HCT116 (cell line): Measurements from ENCODE around the gene FCHSD2. TPM values are rescaled to one million over a fixed set of nuclear protein-coding genes. Genes with fewer than 3 reads are reported as not detected.

ENCODE experiments used
- ATAC-seq: fragments of 200-7000 bp; cut with Tn5 transposase; 2 replicates; pipeline ENCODE4 v1.9.1; 2020; ENCODE audit warnings: mild to moderate bottlenecking, moderate library complexity
- BruUV-seq: library from RNA; stranded (reverse); fragments of 400-500 nt; replicated peaks from 2 replicates; lab custom pipeline; 2021; lab: Mats Ljungman, UMichigan
- CTCF ChIA-PET: fragments of 300-600 bp; sonication (Branson Sonifier 250); formaldehyde crosslinking; loops from one replicate; lab custom pipeline; 2021; ENCODE audit warnings: antibody characterized with exemption; lab: Charles Lee
- POLR2A ChIA-PET: fragments of 300-600, 350-600 bp; sonication (Branson Sonifier 250); formaldehyde crosslinking; loops from one replicate; lab custom pipeline; 2021; ENCODE audit warnings: antibody characterized with exemption; lab: Charles Lee
- RAD21 ChIA-PET, 2 experiments: fragments of 300-600 bp; sonication (Branson Sonifier 250); formaldehyde crosslinking; loops; one replicate each; lab custom pipeline; 2023; ENCODE audit warnings: low total read pairs in 2 of 2; ENCODE audit not compliant: uncharacterized antibody in 2 of 2, unreplicated experiment in 2 of 2, low non-redundant PET in 1 of 2; lab: Charles Lee
- DNase-seq: peaks from one replicate; pipeline ENCODE4 v3.0.0-alpha.2; 2010; ENCODE audit warnings: low read depth, low spot score
- H2AFZ ChIP-seq: fragments of 200-600 bp; shearing (Covaris generic), sonication (generic); 2 replicates; pipeline ENCODE4 v1.6.1; 2017; ENCODE audit warnings: low read depth, mixed run types, mixed read lengths, antibody characterized with exemption, low read length; ENCODE audit not compliant: poor library complexity, severe bottlenecking
- H3K27ac ChIP-seq: 2 replicates; pipeline ENCODE4 v1.5.1; 2012; ENCODE audit warnings: low read depth, low read length
- H3K27me3 ChIP-seq: fragments of 200-600 bp; sonication (generic); 2 replicates; pipeline ENCODE4 v1.6.1; 2016; ENCODE audit warnings: mixed run types, low read length, mixed read lengths; ENCODE audit not compliant: insufficient read depth
- H3K36me3 ChIP-seq, 2 experiments: fragments of 200-500 bp in 1 of 2; fragments of 200-600 bp in 1 of 2; sonication (Bioruptor generic) in 1 of 2; sonication (generic) in 1 of 2; 2 replicates each; pipeline versions ENCODE4 v1.5.1 to v1.6.1; 2014 to 2016; ENCODE audit warnings: low read length in 2 of 2, inconsistent platforms in 1 of 2, mixed read lengths in 1 of 2, mixed run types in 1 of 2; ENCODE audit not compliant: insufficient read depth in 2 of 2, control insufficient read depth in 1 of 2
- H3K4me1 ChIP-seq, 2 experiments: fragments of 200-600 bp in 1 of 2; sonication (generic) in 1 of 2; 2 replicates each; pipeline versions ENCODE4 v1.5.1 to v1.6.1; 2012 to 2017; ENCODE audit warnings: low read length in 2 of 2, inconsistent platforms in 1 of 2, mild to moderate bottlenecking in 1 of 2, mixed read lengths in 1 of 2, mixed run types in 1 of 2, moderate library complexity in 1 of 2; ENCODE audit not compliant: insufficient read depth in 2 of 2, control insufficient read depth in 1 of 2
- H3K4me2 ChIP-seq: fragments of 200-600 bp; sonication (generic); 2 replicates; pipeline ENCODE4 v1.6.1; 2017; ENCODE audit warnings: mixed run types, low read length, mixed read lengths
- H3K4me3 ChIP-seq, 2 experiments: fragments of 200-600 bp in 1 of 2; sonication (generic) in 1 of 2; replicated peaks in 1 of 2; 2 replicates each; pipeline ENCODE4 v1.5.1; 2011 to 2016; ENCODE audit warnings: low read length in 2 of 2, control low read depth in 1 of 2, low read depth in 1 of 2, mild to moderate bottlenecking in 1 of 2, mixed read lengths in 1 of 2, mixed run types in 1 of 2
- H3K79me2 ChIP-seq: fragments of 200-600 bp; sonication (generic); 2 replicates; pipeline ENCODE4 v1.6.1; 2017; ENCODE audit warnings: mild to moderate bottlenecking, mixed run types, low read length, moderate library complexity, mixed read lengths; ENCODE audit not compliant: insufficient read depth
- H3K9ac ChIP-seq: fragments of 200-600 bp; sonication (generic); 2 replicates; pipeline ENCODE4 v1.6.1; 2016; ENCODE audit warnings: low read length, mixed read lengths
- H3K9me2 ChIP-seq: fragments of 200-600 bp; sonication (generic), shearing (Covaris generic); 2 replicates; pipeline ENCODE4 v1.6.1; 2017; ENCODE audit warnings: mixed run types, mild to moderate bottlenecking, moderate library complexity; ENCODE audit not compliant: insufficient read depth
- H3K9me3 ChIP-seq, 2 experiments: fragments of 200-500 bp in 1 of 2; fragments of 200-600 bp in 1 of 2; sonication (Bioruptor generic) in 1 of 2; sonication (generic) in 1 of 2; 2 replicates each; pipeline ENCODE4 v1.6.1; 2014 to 2017; ENCODE audit warnings: low read length in 2 of 2, mixed read lengths in 2 of 2, inconsistent platforms in 1 of 2, low read depth in 1 of 2, mild to moderate bottlenecking in 1 of 2, mixed run types in 1 of 2, moderate library complexity in 1 of 2; ENCODE audit not compliant: control insufficient read depth in 1 of 2, insufficient read depth in 1 of 2
- H4K20me1 ChIP-seq: fragments of 200-600 bp; sonication (generic), shearing (Covaris generic); 2 replicates; pipeline ENCODE4 v1.6.1; 2017; ENCODE audit warnings: mixed run types, mild to moderate bottlenecking, moderate library complexity; ENCODE audit not compliant: insufficient read depth
- EGR1 ChIP-seq: IDR thresholded peaks from 2 replicates; pipeline ENCODE4 v1.6.1; 2012; ENCODE audit warnings: low read depth
- ELF1 ChIP-seq: IDR thresholded peaks from 2 replicates; pipeline ENCODE4 v1.6.1; 2012; ENCODE audit warnings: low read depth, borderline replicate concordance
- EZH2 ChIP-seq: fragments of 200-600 bp; sonication (generic); IDR thresholded peaks from 2 replicates; pipeline ENCODE4 v1.6.1; 2017; ENCODE audit warnings: antibody characterized with exemption, mixed run types
- EZH2phosphoT487 ChIP-seq: fragments of 200-600 bp; IDR thresholded peaks from 2 replicates; pipeline ENCODE4 v1.6.1; 2018; ENCODE audit warnings: antibody characterized with exemption, borderline replicate concordance
- FOSL1 ChIP-seq: IDR thresholded peaks from 2 replicates; pipeline ENCODE4 v1.6.1; 2012; ENCODE audit warnings: low read depth
- JUND ChIP-seq: IDR thresholded peaks from 2 replicates; pipeline ENCODE4 v1.6.1; 2012
- POLR2A ChIP-seq: IDR thresholded peaks from 2 replicates; pipeline ENCODE4 v1.7.0; 2011; ENCODE audit warnings: borderline replicate concordance; ENCODE audit not compliant: insufficient read depth, insufficient read length; ENCODE audit errors: extremely low read depth
- POLR2AphosphoS5 ChIP-seq: IDR thresholded peaks from 2 replicates; pipeline ENCODE4 v1.6.1; 2011; ENCODE audit warnings: mild to moderate bottlenecking, low read depth, low read length, moderate library complexity
- RAD21 ChIP-seq: IDR thresholded peaks from 2 replicates; pipeline ENCODE4 v1.6.1; 2012; ENCODE audit warnings: low read depth, mild to moderate bottlenecking
- SIN3A ChIP-seq: IDR thresholded peaks from 2 replicates; pipeline ENCODE4 v1.6.1; 2012; ENCODE audit warnings: low read depth
- SP1 ChIP-seq: IDR thresholded peaks from 2 replicates; pipeline ENCODE4 v1.6.1; 2012; ENCODE audit warnings: low read depth
- SRF ChIP-seq: IDR thresholded peaks from 2 replicates; pipeline ENCODE4 v1.6.1; 2012; ENCODE audit warnings: low read depth
- TCF7L2 ChIP-seq: IDR thresholded peaks from 2 replicates; pipeline ENCODE4 v1.7.0; 2011; ENCODE audit warnings: borderline replicate concordance, inconsistent platforms; ENCODE audit not compliant: insufficient read depth, insufficient read length; ENCODE audit errors: extremely low read depth
- YY1 ChIP-seq: IDR thresholded peaks from 2 replicates; pipeline ENCODE4 v1.6.1; 2011; ENCODE audit warnings: low read length, low read depth, moderate library complexity, mild to moderate bottlenecking; ENCODE audit not compliant: insufficient replicate concordance; ENCODE audit errors: extremely low read depth
- ZFX ChIP-seq: fragments of 450-650 bp; IDR thresholded peaks from 2 replicates; pipeline ENCODE4 v1.6.1; 2017
- intact Hi-C: fragments of 100-400 bp; cut with micrococcal nuclease; formaldehyde crosslinking; loops from 2 replicates; pipeline ENCODE4 v1.10.0; 2022
- total RNA-seq: library from RNA; stranded (reverse); gene quantifications from one replicate; pipeline ENCODE4 v1.2.1, GENCODE V29; 2021; ENCODE audit not compliant: unreplicated experiment
- TF ChIP-seq, protein P1 (sequence below): IDR thresholded peaks from 2 replicates; pipeline ENCODE4 v1.6.1; 2012
- TF ChIP-seq, protein P2 (sequence below): IDR thresholded peaks from 2 replicates; pipeline ENCODE4 v1.6.1; 2012; ENCODE audit warnings: low read depth
- TF ChIP-seq, protein P3 (sequence below): IDR thresholded peaks from 2 replicates; pipeline ENCODE4 v1.6.1; 2012

FCHSD2 gene
- total RNA-seq, 1 experiment from 2014 or later = 15.0 TPM

DNA sequence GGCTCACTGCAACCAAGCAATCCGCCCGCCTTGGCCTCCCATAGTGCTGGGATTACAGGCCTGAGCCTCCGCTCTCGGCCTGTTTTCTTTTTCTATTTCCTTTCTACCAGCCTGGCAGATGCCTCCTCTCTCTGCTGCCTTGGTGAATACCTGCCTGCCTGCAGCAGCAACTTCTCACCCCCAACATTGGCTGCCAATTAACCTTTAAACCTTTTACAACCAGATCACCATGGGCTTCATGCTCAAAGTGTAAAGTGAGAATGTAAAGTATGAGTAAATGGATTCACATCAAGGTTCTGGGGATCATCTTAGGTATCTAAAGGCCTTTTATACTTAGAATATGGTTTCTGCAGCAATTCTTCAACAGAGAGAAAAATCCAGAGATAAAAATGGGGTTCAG lies 13.0 kb upstream of the FCHSD2 start:
- ATAC-seq = no peak
- H3K4me1 ChIP-seq = peaks cover 0 to 9% of the 10 kb centered on the region in 2 experiments; a peak in 1 of 4 replicates
- intact Hi-C loops = no loop called here
- ChIA-PET RAD21 (interaction anchor here in 1 of 2 experiments (0.5 kb wide), 1 partner anchor 13 kb away, joined by 5 read pairs; no protein-coding TSS in a partner anchor), POLR2A (no interaction called here), CTCF (interaction anchor here (0.7 kb wide), 1 partner anchor 98 kb away, joined by 3 read pairs; no protein-coding TSS in a partner anchor)
- no peak overlapping the region for H3K9ac ChIP-seq
- H3K4me3 ChIP-seq = no peak overlapping the region
- no peak for DNase-seq
- TF ChIP-seq, protein P1, sequence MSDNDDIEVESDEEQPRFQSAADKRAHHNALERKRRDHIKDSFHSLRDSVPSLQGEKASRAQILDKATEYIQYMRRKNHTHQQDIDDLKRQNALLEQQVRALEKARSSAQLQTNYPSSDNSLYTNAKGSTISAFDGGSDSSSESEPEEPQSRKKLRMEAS = no peak
- no peak for TF ChIP-seq TCF7L2
- H3K27ac ChIP-seq = no peak overlapping the region
- no peaks in the 10 kb centered on the region for H3K9me2 ChIP-seq
- no peaks in the 10 kb centered on the region for H3K9me3 ChIP-seq
- no peaks in the 10 kb centered on the region for H3K36me3 ChIP-seq
- H2AFZ ChIP-seq = no peak overlapping the region
- no peak overlapping the region for H3K4me2 ChIP-seq
- no peaks in the 10 kb centered on the region for H3K27me3 ChIP-seq
- no peaks in the 10 kb centered on the region for H4K20me1 ChIP-seq
- no TSS peak for BruUV-seq
- no peaks in the 10 kb centered on the region for H3K79me2 ChIP-seq

DNA sequence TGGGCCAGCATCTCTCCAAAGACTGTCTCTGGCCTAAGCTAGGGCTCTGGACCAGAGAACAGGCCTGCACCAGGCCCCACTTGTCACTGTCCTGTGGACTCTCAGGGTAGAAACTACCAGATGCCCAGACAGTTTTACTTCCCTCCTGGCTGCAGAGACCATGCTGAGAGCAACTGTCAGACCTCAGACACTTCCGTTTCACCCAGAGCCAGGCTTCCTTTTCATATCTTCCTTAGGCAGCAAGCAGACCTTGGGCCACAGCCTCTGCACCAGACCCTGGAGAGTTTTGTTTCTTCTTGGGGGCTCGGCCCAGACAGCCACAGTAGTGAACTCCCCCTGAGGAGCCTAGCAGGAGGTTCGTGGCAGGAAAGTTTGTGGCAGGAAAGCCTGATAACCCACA lies 12.1 kb upstream of the FCHSD2 start:
- POLR2A ChIA-PET = no interaction called here
- no peaks in the 10 kb centered on the region for H3K27me3 ChIP-seq
- H3K9me2 ChIP-seq = no peaks in the 10 kb centered on the region
- H3K4me2 ChIP-seq = no peak overlapping the region
- RAD21 ChIA-PET = no interaction called here
- no peaks in the 10 kb centered on the region for H4K20me1 ChIP-seq
- H3K27ac ChIP-seq = no peak overlapping the region
- DNase-seq (no peak), ATAC-seq (no peak)
- no TSS peak for BruUV-seq
- no peaks in the 10 kb centered on the region for H3K9me3 ChIP-seq
- intact Hi-C loops = no loop called here
- H3K9ac ChIP-seq = no peak overlapping the region
- CTCF ChIA-PET = no interaction called here
- H2AFZ ChIP-seq = no peak overlapping the region
- no peaks in the 10 kb centered on the region for H3K36me3 ChIP-seq
- no peak overlapping the region for H3K4me3 ChIP-seq
- peaks cover 0 to 9% of the 10 kb centered on the region in 2 experiments; a peak in 1 of 4 replicates for H3K4me1 ChIP-seq
- H3K79me2 ChIP-seq = no peaks in the 10 kb centered on the region
- TF ChIP-seq, protein P2, sequence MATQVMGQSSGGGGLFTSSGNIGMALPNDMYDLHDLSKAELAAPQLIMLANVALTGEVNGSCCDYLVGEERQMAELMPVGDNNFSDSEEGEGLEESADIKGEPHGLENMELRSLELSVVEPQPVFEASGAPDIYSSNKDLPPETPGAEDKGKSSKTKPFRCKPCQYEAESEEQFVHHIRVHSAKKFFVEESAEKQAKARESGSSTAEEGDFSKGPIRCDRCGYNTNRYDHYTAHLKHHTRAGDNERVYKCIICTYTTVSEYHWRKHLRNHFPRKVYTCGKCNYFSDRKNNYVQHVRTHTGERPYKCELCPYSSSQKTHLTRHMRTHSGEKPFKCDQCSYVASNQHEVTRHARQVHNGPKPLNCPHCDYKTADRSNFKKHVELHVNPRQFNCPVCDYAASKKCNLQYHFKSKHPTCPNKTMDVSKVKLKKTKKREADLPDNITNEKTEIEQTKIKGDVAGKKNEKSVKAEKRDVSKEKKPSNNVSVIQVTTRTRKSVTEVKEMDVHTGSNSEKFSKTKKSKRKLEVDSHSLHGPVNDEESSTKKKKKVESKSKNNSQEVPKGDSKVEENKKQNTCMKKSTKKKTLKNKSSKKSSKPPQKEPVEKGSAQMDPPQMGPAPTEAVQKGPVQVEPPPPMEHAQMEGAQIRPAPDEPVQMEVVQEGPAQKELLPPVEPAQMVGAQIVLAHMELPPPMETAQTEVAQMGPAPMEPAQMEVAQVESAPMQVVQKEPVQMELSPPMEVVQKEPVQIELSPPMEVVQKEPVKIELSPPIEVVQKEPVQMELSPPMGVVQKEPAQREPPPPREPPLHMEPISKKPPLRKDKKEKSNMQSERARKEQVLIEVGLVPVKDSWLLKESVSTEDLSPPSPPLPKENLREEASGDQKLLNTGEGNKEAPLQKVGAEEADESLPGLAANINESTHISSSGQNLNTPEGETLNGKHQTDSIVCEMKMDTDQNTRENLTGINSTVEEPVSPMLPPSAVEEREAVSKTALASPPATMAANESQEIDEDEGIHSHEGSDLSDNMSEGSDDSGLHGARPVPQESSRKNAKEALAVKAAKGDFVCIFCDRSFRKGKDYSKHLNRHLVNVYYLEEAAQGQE = no peak
- TF ChIP-seq, protein P3, sequence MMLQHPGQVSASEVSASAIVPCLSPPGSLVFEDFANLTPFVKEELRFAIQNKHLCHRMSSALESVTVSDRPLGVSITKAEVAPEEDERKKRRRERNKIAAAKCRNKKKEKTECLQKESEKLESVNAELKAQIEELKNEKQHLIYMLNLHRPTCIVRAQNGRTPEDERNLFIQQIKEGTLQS = no peak
- TF ChIP-seq SIN3A (no peak), POLR2AphosphoS5 (no peak), POLR2A (no peak), SP1 (no peak), EGR1 (no peak), SRF (no peak), EZH2phosphoT487 (no peak), EZH2 (no peak), JUND (no peak), ELF1 (no peak), YY1 (no peak), RAD21 (no peak), FOSL1 (no peak), ZFX (no peak)
- TF ChIP-seq, protein P1 = no peak
